ENCODE results near the gene ZMAT5. TPM values are rescaled to one million over a fixed set of nuclear protein-coding genes. Genes with fewer than 3 reads are reported as not detected.

Gene ZMAT5
- total RNA-seq, 1 experiment from 2014 or later = 13.4 TPM

- H3K9me3 Mint-ChIP-seq = no peaks in the 10 kb centered on the region
- peak; percentile 25 for DNase-seq (ENCODE audit: low spot score)
- H3K4me3 Mint-ChIP-seq = no peak overlapping the region
- no peaks in the 10 kb centered on the region for H3K27me3 Mint-ChIP-seq (ENCODE audit: low read depth)
- H3K36me3 Mint-ChIP-seq = peaks cover 27% of the 10 kb centered on the region
- H3K27ac Mint-ChIP-seq = peak overlapping the region; percentile 54
- POLR2A ChIA-PET = no interaction called here
- ATAC-seq = peak; percentile 84
- H3K4me1 Mint-ChIP-seq = peaks cover 8% of the 10 kb centered on the region
- no peak for TF ChIP-seq GABPB1 (CRISPR knock-in tag; IDR thresholded peaks at IDR 0.05)
- TF ChIP-seq CBFB (CRISPR knock-in tag; IDR thresholded peaks at IDR 0.05; ENCODE audit: low read depth) = no peak
- TF ChIP-seq, protein P1, sequence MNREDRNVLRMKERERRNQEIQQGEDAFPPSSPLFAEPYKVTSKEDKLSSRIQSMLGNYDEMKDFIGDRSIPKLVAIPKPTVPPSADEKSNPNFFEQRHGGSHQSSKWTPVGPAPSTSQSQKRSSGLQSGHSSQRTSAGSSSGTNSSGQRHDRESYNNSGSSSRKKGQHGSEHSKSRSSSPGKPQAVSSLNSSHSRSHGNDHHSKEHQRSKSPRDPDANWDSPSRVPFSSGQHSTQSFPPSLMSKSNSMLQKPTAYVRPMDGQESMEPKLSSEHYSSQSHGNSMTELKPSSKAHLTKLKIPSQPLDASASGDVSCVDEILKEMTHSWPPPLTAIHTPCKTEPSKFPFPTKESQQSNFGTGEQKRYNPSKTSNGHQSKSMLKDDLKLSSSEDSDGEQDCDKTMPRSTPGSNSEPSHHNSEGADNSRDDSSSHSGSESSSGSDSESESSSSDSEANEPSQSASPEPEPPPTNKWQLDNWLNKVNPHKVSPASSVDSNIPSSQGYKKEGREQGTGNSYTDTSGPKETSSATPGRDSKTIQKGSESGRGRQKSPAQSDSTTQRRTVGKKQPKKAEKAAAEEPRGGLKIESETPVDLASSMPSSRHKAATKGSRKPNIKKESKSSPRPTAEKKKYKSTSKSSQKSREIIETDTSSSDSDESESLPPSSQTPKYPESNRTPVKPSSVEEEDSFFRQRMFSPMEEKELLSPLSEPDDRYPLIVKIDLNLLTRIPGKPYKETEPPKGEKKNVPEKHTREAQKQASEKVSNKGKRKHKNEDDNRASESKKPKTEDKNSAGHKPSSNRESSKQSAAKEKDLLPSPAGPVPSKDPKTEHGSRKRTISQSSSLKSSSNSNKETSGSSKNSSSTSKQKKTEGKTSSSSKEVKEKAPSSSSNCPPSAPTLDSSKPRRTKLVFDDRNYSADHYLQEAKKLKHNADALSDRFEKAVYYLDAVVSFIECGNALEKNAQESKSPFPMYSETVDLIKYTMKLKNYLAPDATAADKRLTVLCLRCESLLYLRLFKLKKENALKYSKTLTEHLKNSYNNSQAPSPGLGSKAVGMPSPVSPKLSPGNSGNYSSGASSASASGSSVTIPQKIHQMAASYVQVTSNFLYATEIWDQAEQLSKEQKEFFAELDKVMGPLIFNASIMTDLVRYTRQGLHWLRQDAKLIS (CRISPR knock-in tag; IDR thresholded peaks at IDR 0.05; ENCODE audit: borderline replicate concordance) = no peak
- no peak for TF ChIP-seq ZNF671 (CRISPR knock-in tag; IDR thresholded peaks at IDR 0.05)
- TF ChIP-seq SOX15 (CRISPR knock-in tag; IDR thresholded peaks at IDR 0.05) = no peak
- TF ChIP-seq PRRX2 (CRISPR knock-in tag; IDR thresholded peaks at IDR 0.05) = no peak
- TF ChIP-seq ZNF263 (CRISPR knock-in tag; IDR thresholded peaks at IDR 0.05; ENCODE audit: low read depth) = no peak
- TF ChIP-seq ZNF512 (CRISPR knock-in tag; IDR thresholded peaks at IDR 0.05; ENCODE audit: borderline replicate concordance) = no peak
- TF ChIP-seq CTCF (IDR thresholded peaks at IDR 0.05) = no peak
- TF ChIP-seq TEAD1 (CRISPR knock-in tag; IDR thresholded peaks at IDR 0.05) = no peak
- no peak for TF ChIP-seq ATF2 (CRISPR knock-in tag; IDR thresholded peaks at IDR 0.05; ENCODE audit: borderline replicate concordance, low read depth)
- TF ChIP-seq, protein P2, sequence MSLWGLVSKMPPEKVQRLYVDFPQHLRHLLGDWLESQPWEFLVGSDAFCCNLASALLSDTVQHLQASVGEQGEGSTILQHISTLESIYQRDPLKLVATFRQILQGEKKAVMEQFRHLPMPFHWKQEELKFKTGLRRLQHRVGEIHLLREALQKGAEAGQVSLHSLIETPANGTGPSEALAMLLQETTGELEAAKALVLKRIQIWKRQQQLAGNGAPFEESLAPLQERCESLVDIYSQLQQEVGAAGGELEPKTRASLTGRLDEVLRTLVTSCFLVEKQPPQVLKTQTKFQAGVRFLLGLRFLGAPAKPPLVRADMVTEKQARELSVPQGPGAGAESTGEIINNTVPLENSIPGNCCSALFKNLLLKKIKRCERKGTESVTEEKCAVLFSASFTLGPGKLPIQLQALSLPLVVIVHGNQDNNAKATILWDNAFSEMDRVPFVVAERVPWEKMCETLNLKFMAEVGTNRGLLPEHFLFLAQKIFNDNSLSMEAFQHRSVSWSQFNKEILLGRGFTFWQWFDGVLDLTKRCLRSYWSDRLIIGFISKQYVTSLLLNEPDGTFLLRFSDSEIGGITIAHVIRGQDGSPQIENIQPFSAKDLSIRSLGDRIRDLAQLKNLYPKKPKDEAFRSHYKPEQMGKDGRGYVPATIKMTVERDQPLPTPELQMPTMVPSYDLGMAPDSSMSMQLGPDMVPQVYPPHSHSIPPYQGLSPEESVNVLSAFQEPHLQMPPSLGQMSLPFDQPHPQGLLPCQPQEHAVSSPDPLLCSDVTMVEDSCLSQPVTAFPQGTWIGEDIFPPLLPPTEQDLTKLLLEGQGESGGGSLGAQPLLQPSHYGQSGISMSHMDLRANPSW (CRISPR knock-in tag; conservative IDR thresholded peaks at IDR 0.05; ENCODE audit: low read depth) = no peak
- no peak for TF ChIP-seq ZNF138 (CRISPR knock-in tag; conservative IDR thresholded peaks at IDR 0.05)
- TF ChIP-seq, protein P3, sequence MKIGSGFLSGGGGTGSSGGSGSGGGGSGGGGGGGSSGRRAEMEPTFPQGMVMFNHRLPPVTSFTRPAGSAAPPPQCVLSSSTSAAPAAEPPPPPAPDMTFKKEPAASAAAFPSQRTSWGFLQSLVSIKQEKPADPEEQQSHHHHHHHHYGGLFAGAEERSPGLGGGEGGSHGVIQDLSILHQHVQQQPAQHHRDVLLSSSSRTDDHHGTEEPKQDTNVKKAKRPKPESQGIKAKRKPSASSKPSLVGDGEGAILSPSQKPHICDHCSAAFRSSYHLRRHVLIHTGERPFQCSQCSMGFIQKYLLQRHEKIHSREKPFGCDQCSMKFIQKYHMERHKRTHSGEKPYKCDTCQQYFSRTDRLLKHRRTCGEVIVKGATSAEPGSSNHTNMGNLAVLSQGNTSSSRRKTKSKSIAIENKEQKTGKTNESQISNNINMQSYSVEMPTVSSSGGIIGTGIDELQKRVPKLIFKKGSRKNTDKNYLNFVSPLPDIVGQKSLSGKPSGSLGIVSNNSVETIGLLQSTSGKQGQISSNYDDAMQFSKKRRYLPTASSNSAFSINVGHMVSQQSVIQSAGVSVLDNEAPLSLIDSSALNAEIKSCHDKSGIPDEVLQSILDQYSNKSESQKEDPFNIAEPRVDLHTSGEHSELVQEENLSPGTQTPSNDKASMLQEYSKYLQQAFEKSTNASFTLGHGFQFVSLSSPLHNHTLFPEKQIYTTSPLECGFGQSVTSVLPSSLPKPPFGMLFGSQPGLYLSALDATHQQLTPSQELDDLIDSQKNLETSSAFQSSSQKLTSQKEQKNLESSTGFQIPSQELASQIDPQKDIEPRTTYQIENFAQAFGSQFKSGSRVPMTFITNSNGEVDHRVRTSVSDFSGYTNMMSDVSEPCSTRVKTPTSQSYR (CRISPR knock-in tag; IDR thresholded peaks at IDR 0.05) = no peak
- no peak for TF ChIP-seq ZNF219 (CRISPR knock-in tag; IDR thresholded peaks at IDR 0.05; ENCODE audit: borderline replicate concordance)
- TF ChIP-seq CREM (CRISPR knock-in tag; IDR thresholded peaks at IDR 0.05) = no peak
- CTCF ChIA-PET = interaction anchor here (1.0 to 2.6 kb wide), 6 partner anchors 9 to 233 kb away, joined by 3 to 10 read pairs (median 4); no protein-coding TSS in a partner anchor
Observed at GRCh38 chr22:29772170-29772641, 5.4 kb upstream of the ZMAT5 start.

Measured in WTC11 (cell line).